Measurements from ENCODE around the gene KIAA0232. TPM values are rescaled to one million over a fixed set of nuclear protein-coding genes. Genes with fewer than 3 reads are reported as not detected.
"Not testable (repeated sequence)": the region's sequence is repeated elsewhere in the genome, so short reads cannot be mapped to it uniquely, and the experiment has no call there.

KIAA0232 gene
- total RNA-seq, 2 donors from 2014 or later: 16.1 to 16.7 TPM

DNA sequence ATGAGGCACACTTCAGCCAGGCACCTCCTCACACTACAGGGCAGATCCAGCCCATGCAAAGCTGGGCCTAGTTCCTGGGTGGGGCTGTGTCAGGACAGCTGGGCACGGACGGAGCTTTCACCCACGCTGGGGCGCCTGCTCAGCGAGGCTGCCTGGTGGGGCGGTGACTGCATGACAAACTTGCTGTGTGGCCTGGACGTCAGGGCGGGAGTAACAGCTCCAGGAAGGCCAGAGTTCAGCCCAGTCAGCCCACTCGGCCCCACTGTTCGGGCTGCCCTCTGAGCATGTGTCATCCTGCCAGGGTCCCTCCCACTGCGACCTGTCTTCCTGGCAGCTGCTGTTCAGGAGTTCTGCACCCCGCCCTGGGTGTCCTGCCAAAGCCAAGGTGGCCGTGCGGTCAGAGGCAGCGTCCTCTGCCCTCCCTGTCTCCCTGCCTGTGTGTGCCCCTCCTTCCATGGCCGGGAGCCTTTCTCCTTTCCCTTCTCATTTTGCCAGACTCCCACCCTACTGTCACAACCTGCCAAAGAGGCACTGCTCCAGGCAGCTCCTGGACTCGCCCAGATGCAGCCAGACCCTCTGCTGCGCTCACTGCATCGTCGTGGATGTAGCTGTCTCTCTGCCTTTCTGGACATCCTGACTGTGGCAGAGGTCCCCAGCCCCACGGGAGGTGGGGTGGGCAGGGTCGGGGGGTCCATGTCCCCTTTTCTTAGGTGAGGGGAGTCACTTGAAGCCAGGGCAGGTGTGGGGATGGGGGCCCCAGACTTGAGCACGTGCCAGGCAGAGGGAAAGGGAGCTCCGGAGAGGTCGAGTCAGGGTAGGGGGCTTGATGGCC, 33.0 kb upstream of the KIAA0232 start:
- Mint-ChIP-seq H3K27ac (no peak overlapping the region), H3K4me3 (no peak overlapping the region), H3K4me1 (peaks cover 10% of the 10 kb centered on the region), H3K27me3 (peaks cover 12% of the 10 kb centered on the region), H3K36me3 (ENCODE audit: low read depth) (peaks cover 2% of the 10 kb centered on the region)
- ATAC-seq: no peak
- DNase-seq: no peak
- no peaks in the 10 kb centered on the region for H3K9me3 ChIP-seq (ENCODE audit: control insufficient read depth, low read length, poor library complexity, severe bottlenecking)

DNA sequence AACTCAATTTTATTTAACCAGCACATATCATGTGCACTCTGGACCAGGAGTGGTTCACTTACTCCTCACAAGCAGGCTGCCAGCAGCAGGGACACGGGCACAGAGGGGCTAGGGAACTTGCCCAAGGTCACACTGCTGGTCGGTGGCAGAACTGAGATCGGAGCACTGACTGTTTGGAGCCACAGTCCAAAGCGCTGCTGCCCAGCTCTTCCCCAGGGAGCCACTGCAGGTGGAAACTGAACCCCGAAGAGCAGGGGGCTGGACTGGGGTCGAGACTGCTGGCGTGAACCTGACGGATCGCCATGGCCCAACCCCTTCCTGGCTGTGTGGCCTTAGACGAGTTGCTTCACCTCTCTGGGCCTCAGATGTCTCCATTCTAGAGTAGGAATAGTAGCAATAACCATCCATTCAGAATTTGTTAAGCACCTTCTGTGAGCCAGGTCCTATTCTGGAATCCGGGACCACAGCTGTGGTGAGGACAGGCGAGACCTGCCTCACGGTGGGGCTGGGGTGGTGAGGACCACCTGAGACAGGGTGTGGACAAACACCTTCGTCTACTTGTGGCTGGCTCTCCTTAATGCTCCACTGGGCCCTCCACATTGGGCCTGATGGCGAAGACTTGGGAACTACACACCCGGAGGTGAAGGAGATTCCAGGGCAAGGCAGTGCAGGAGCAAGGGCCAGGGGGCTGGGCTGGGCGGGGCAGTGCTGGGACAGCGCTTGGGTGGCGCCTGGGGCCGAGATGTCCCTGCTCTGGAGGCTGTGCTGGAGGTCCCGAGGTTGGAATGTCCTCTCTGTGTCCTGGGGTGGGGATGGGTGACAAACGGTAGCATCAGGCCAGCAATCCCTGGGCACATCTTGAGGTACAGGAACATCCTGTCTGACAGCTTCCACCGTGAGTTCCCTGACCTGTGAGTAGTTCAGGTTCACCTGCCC, 32.0 kb upstream of the KIAA0232 start:
- H3K36me3 Mint-ChIP-seq (ENCODE audit: low read depth): no peaks in the 10 kb centered on the region
- DNase-seq (no peak), ATAC-seq (no peak)
- no peaks in the 10 kb centered on the region for H3K9me3 ChIP-seq (ENCODE audit: control insufficient read depth, low read length, poor library complexity, severe bottlenecking)
- peaks cover 5% of the 10 kb centered on the region for H3K27me3 Mint-ChIP-seq
- H3K4me1 Mint-ChIP-seq: peaks cover 10% of the 10 kb centered on the region
- H3K4me3 Mint-ChIP-seq: no peak overlapping the region
- no peak overlapping the region for H3K27ac Mint-ChIP-seq

DNA sequence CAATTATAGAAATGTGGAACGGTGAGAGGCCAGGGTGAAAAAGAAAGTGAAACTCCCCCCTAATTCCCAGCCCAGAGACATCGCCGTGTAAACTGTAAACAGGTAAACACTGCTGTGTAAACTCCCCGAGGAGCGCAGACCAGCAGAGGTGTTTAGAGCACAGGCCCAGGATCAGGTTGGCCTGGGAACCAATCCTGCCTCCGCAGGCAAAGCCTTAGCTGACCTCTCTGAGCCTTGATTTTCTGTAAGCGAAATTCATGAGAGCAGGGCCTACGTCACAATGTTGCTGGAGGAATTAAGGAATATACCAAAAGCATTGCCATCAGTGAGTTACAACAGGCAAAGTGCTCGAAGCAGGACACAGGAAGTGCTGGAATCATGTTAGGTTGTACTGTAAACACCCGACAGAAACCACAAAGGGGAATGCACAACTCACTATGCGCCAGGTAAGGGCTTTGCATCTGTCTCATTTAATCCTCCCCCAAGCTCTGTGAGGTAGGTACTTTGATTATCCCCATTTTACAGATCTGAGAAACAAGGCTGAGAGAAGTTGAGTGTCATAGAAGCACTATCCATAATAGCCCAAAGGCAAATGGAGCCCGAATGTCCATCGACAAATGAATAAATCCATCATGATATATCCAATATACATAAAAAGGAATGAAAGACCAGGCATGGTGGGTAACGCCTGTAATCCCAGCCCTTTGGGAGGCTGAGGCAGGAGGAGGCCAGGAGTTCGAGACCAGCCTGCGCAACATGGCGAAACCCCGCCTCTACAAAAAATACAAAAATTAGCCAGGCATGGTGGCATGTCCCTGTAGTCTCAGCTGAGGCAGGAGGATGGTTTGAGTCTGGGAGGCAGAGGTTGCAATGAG, 30.7 kb upstream of the KIAA0232 start:
- Mint-ChIP-seq H3K4me1 (peaks cover 10% of the 10 kb centered on the region), H3K27ac (peak overlapping the region; percentile 80), H3K36me3 (ENCODE audit: low read depth) (no peaks in the 10 kb centered on the region), H3K4me3 (peak overlapping the region; percentile 80), H3K27me3 (peaks cover under 1% of the 10 kb centered on the region)
- DNase-seq (no peak), ATAC-seq (peak; percentile 35)
- no peaks in the 10 kb centered on the region for H3K9me3 ChIP-seq (ENCODE audit: control insufficient read depth, low read length, poor library complexity, severe bottlenecking)

DNA sequence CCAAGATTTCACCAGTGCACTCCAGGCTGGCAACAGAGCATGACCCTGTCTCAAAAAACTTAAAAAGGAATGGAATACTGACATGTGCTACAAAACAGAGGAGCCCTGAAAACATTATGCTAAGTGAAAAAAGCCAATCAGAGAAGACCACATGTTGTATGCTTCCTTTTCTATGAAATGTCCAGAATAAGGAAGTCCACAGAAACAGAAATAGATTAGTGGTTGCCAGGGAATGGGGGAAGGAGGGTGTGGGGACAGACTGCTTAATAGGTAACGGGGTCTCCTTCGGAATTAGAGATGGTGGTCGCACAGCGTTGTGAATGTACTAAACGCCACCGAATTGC, 30.1 kb upstream of the KIAA0232 start:
- H3K27me3 Mint-ChIP-seq: no peaks in the 10 kb centered on the region
- peak overlapping the region; percentile 80 for H3K27ac Mint-ChIP-seq
- no peak for DNase-seq
- no peak for ATAC-seq
- peaks cover 10% of the 10 kb centered on the region for H3K4me1 Mint-ChIP-seq
- H3K36me3 Mint-ChIP-seq (ENCODE audit: low read depth): no peaks in the 10 kb centered on the region
- H3K9me3 ChIP-seq (ENCODE audit: control insufficient read depth, low read length, poor library complexity, severe bottlenecking): no peaks in the 10 kb centered on the region
- H3K4me3 Mint-ChIP-seq: no peak overlapping the region

DNA sequence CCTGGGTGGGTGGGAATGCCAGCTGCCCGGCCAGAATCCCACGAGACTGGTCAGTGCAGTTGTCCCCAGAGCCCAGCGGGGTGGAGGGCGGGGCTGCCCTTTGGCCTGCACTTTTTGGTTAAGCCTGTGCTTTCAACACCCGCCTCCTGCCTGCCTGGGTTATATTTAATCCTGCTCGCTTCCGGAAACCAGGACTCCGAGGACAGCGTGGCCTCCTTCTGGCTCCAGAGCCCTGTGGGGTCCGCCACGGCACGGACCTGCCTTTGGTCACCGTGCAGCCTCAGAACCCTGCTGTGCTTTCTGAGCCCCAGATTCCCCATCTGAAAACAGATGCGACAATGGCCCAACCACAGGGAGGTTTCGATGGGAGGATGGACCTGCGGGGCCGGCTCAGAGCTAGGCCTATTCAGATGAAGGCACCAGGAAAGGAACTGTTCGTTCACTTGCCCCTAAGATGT, 29.4 kb upstream of the KIAA0232 start:
- Mint-ChIP-seq H3K36me3 (ENCODE audit: low read depth) (no peaks in the 10 kb centered on the region), H3K27ac (no peak overlapping the region), H3K4me3 (no peak overlapping the region), H3K27me3 (no peaks in the 10 kb centered on the region), H3K4me1 (peaks cover 10% of the 10 kb centered on the region)
- no peaks in the 10 kb centered on the region for H3K9me3 ChIP-seq (ENCODE audit: control insufficient read depth, low read length, poor library complexity, severe bottlenecking)
- no peak for DNase-seq
- ATAC-seq: no peak

DNA sequence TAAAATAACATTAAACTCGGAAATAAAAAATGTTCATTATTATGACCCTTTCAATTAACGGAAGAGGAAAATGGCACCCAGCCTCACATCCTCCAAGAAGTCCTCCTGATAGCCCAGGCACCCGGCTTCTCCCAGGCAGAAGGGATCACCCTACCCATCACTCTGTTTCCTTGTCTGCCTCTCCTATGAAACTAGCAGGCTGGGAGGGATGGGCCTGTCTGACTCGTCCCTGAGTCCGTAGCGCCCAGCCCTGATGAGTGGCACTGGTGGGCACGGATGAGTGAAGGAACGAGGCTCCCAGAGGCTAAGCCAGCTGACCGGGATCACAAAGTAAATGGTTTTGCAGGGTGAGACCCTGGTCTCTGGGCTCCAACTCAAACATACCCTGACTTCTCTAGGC, 28.6 kb upstream of the KIAA0232 start:
- H3K27me3 Mint-ChIP-seq: no peaks in the 10 kb centered on the region
- H3K4me3 Mint-ChIP-seq: no peak overlapping the region
- ATAC-seq: no peak
- H3K9me3 ChIP-seq (ENCODE audit: control insufficient read depth, low read length, poor library complexity, severe bottlenecking): no peaks in the 10 kb centered on the region
- peaks cover 10% of the 10 kb centered on the region for H3K4me1 Mint-ChIP-seq
- DNase-seq: no peak
- H3K27ac Mint-ChIP-seq: no peak overlapping the region
- no peaks in the 10 kb centered on the region for H3K36me3 Mint-ChIP-seq (ENCODE audit: low read depth)

DNA sequence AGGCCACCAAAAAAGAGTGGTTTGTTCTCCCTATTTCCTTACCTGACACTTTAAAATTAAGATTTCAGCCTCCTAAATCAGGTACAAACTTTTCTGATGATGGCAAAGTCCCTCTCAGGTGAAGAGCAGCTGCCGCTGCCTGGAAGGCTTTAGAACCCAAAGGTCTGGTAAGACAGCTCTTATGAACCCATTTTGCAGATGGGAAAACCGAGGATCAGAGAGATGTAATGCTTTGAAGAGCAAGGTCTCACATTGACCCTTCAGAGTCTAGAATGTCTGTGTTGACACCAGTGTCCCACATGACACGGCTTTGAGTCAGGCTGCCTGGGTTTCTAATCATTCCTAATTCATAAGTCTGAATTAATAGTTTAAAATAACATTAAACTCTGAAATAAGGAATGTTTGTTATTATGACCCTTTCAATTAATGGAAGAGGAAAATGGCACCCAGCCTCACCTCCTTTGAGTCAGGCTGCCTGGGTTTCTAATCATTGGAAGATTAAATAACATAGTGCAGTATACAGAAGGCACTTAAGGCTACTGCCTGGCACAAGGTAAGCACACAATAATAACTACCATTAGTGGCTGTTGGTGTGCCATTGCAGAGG, 27.9 kb upstream of the KIAA0232 start:
- H3K9me3 ChIP-seq (ENCODE audit: control insufficient read depth, low read length, poor library complexity, severe bottlenecking): no peaks in the 10 kb centered on the region
- Mint-ChIP-seq H3K36me3 (ENCODE audit: low read depth) (no peaks in the 10 kb centered on the region), H3K4me1 (peaks cover 10% of the 10 kb centered on the region), H3K27me3 (no peaks in the 10 kb centered on the region), H3K4me3 (no peak overlapping the region), H3K27ac (no peak overlapping the region)
- DNase-seq (no peak), ATAC-seq (no peak)

DNA sequence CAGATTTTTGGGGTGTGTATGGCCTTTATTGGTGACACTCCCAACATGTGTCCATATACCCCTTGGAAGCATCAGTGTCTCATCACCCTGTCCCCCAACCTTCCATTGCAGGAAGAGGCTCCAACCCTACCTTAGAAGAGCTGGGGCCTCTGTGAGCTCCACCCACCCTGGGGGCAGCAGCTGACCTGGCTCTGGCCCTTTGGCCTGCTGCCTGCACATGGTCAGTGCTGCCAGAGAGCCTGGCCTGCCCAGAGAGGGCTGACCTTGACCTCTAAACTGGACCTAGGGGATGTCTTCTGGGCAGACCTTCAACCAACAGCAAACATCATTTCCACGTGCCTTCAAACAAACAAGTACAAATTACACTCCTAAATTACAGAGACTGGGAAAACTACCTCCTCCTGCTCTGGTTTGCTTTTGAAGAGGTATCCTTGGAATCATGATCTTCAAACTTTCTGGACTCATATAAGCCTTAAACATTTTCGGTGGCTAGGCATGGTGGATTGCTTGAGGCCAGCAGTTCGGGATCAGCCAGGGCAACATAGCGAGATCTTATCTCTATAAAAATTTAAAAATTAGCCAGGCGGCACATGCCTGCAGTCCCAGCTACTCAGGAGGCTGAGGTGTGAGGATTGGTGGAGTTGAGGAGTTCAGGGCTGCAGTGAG, 27.3 kb upstream of the KIAA0232 start:
- ATAC-seq (no peak), DNase-seq (no peak)
- no peaks in the 10 kb centered on the region for H3K36me3 Mint-ChIP-seq (ENCODE audit: low read depth)
- H3K4me3 Mint-ChIP-seq: no peak overlapping the region
- no peaks in the 10 kb centered on the region for H3K27me3 Mint-ChIP-seq
- H3K9me3 ChIP-seq (ENCODE audit: control insufficient read depth, low read length, poor library complexity, severe bottlenecking): no peaks in the 10 kb centered on the region
- H3K27ac Mint-ChIP-seq: no peak overlapping the region
- H3K4me1 Mint-ChIP-seq: peaks cover 10% of the 10 kb centered on the region

DNA sequence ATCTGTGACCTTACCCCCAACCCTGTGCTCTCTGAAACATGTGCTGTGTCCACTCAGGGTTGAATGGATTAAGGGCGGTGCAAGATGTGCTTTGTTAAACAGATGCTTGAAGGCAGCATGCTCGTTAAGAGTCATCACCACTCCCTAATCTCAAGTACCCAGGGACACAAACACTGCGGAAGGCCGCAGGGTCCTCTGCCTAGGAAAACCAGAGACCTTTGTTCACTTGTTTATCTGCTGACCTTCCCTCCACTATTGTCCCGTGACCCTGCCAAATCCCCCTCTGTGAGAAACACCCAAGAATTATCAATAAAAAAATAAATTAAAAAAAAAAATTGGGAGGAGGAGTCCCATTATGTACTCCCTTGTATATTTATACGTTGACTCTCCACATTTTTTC, 26.2 kb upstream of the KIAA0232 start:
- DNase-seq; H3K36me3 Mint-ChIP-seq (ENCODE audit: low read depth); H3K4me3 Mint-ChIP-seq; H3K27me3 Mint-ChIP-seq; H3K9me3 ChIP-seq (ENCODE audit: control insufficient read depth, low read length, poor library complexity, severe bottlenecking); ATAC-seq; H3K27ac Mint-ChIP-seq: not testable (repeated sequence)
- H3K4me1 Mint-ChIP-seq: peaks cover 13% of the 10 kb centered on the region

DNA sequence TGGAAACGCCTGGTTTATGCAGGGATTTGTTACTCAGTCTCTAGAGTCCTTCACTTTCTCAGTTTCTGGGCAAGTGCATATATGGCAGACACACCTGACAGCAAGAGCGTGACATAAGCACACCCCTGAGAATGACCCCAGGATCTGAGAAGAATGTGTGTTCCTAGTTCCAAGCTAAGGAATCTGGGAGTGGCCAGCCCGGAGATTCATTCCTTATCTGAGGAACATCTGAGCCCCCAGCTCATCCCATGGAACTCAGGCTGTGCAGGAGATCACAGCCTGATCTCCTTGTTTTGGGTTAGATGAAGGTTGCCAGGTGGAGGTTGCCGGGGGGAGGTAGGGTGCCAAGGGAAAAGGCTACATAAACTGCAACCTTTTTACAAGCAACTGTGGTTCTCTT, 23.8 kb upstream of the KIAA0232 start:
- H3K9me3 ChIP-seq (ENCODE audit: control insufficient read depth, low read length, poor library complexity, severe bottlenecking): no peaks in the 10 kb centered on the region
- ATAC-seq: no peak
- H3K4me1 Mint-ChIP-seq: peaks cover 6% of the 10 kb centered on the region

DNA sequence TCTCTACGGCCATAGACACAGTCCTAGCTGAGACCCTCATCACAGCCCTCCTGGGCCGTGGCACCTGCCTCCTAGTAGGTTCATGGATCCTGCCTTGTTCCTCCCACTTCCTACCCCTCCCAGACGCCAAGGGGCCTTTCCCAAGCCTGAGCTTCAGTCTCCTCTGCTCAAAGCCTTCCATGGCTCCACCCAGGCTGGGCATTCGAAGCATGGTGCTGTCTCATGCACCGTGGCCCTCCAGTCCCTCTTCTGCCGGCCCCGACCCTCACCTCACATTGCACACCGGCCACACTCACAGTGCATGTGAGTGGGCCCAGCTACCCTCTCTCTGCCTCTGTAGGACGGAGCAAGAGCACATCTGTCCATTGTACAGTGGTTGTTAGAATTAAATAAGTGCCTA, 21.7 kb upstream of the KIAA0232 start:
- ATAC-seq (no peak), DNase-seq (no peak)
- no peaks in the 10 kb centered on the region for H3K36me3 Mint-ChIP-seq (ENCODE audit: low read depth)
- H3K27me3 Mint-ChIP-seq: peaks cover 7% of the 10 kb centered on the region
- H3K4me1 Mint-ChIP-seq: peaks cover 10% of the 10 kb centered on the region
- no peaks in the 10 kb centered on the region for H3K9me3 ChIP-seq (ENCODE audit: control insufficient read depth, low read length, poor library complexity, severe bottlenecking)
- H3K4me3 Mint-ChIP-seq: no peak overlapping the region
- H3K27ac Mint-ChIP-seq: no peak overlapping the region

More for the DNA sequence above, 23.8 kb upstream of the KIAA0232 start:
- H3K36me3 Mint-ChIP-seq (ENCODE audit: low read depth): no peaks in the 10 kb centered on the region
- no peak overlapping the region for H3K27ac Mint-ChIP-seq
- no peak overlapping the region for H3K4me3 Mint-ChIP-seq
- DNase-seq: no peak
- peaks cover 7% of the 10 kb centered on the region for H3K27me3 Mint-ChIP-seq
